Activated CD8-positive, alpha-beta T cell treated with anti-CD3 and anti-CD28 coated beads, Interleukin-2, amount 10 ng/mL, durations not matched to agents 7 days and 5 days (primary cell): ENCODE measurements around the gene TMEM165. TPM values are rescaled to one million over a fixed set of nuclear protein-coding genes. Genes with fewer than 3 reads are reported as not detected.

Experiments
- ATAC-seq: fragments of 150-1000 bp; cut with Tn5 transposase; one replicate; pipeline ENCODE4 v1.10.0; 2021; ENCODE audit warnings: moderate library complexity
- CTCF ChIA-PET: fragments of 350-600 bp; sonication (Branson Sonifier 250); formaldehyde crosslinking; loops from one replicate; lab custom pipeline; 2021; ENCODE audit warnings: antibody characterized with exemption; lab: Charles Lee
- POLR2A ChIA-PET: fragments of 350-600 bp; sonication (Branson Sonifier 250); formaldehyde crosslinking; loops from one replicate; lab custom pipeline; 2021; ENCODE audit warnings: antibody characterized with exemption; lab: Charles Lee
- DNase-seq: peaks from one replicate; pipeline ENCODE4 v3.0.0-alpha.2; 2020
- H3K27ac Mint-ChIP-seq: one replicate; pipeline ENCODE4 v1.8.0; 2021; ENCODE audit warnings: mild to moderate bottlenecking, mixed read lengths
- H3K27me3 Mint-ChIP-seq: one replicate; pipeline ENCODE4 v1.8.0; 2021; ENCODE audit warnings: low read depth, mixed read lengths
- H3K36me3 Mint-ChIP-seq: one replicate; pipeline ENCODE4 v1.8.0; 2021; ENCODE audit warnings: low read depth, mixed read lengths
- H3K4me1 Mint-ChIP-seq: one replicate; pipeline ENCODE4 v1.8.0; 2021; ENCODE audit warnings: low read depth, mixed read lengths
- H3K4me3 Mint-ChIP-seq: one replicate; pipeline ENCODE4 v1.8.0; 2021; ENCODE audit warnings: mild to moderate bottlenecking, mixed read lengths
- H3K9me3 Mint-ChIP-seq: one replicate; pipeline ENCODE4 v1.8.0; 2022; ENCODE audit warnings: mixed read lengths; ENCODE audit not compliant: insufficient read depth
- total RNA-seq, 2 experiments: library from RNA; stranded (reverse); gene quantifications; one replicate each; pipeline ENCODE4 v1.2.3, GENCODE V29; 2021

The TMEM165 gene
- total RNA-seq, 2 experiments from 2014 or later, result 66.2 to 68.7 TPM

DNA sequence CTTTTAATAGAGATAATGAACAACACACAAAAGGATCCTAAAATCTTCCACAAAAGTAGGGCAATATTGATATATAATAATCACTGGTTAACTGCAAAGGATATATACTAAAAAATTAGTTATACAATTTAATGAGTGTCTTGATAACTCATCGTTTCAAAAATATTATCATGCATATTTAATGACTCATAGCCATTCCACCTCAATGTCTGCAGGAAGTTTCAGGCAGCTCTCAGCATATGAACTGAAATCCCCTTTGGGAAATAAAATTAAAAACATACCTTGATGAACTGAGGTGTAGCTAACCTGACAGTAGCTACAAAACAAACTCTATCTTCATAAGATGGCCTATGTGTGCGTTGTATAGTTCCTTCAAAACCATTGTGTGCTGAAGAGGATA, 62.9 kb downstream of the TMEM165 start:
- Mint-ChIP-seq H3K27me3 (no peaks in the 10 kb centered on the region), H3K4me1 (no peaks in the 10 kb centered on the region), H3K36me3 (peaks cover 12% of the 10 kb centered on the region), H3K4me3 (no peak overlapping the region), H3K9me3 (no peaks in the 10 kb centered on the region), H3K27ac (no peak overlapping the region)
- ChIA-PET CTCF (interaction anchor here (1.1 kb wide), 1 partner anchor 10 kb away, joined by 3 read pairs; no protein-coding TSS in a partner anchor), POLR2A (no interaction called here)
- no peak for ATAC-seq
- no peak for DNase-seq

DNA sequence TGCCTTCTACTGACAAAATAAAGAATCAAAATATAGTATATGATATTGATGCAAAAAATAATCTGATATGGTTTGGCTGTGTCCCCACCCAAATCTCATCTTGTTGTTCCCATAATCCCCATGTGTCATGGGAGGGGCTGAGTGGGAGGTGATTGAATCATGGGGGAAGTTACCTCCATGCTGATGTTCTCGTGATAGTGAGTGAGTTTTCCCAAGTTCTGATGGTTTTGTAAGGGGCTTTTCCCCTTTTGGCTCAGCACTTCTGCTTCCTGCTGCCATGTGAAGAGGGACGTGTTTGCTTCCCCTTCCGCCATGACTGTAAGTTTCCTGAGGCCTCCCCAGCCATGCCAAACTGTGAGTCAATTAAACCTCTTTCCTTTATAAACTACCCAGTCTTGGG, 70.2 kb downstream of the TMEM165 start:
- Mint-ChIP-seq H3K9me3 (peaks cover 4% of the 10 kb centered on the region), H3K4me3 (no peak overlapping the region), H3K27ac (no peak overlapping the region), H3K36me3 (peaks cover 23% of the 10 kb centered on the region), H3K27me3 (no peaks in the 10 kb centered on the region), H3K4me1 (no peaks in the 10 kb centered on the region)
- CTCF ChIA-PET, result no interaction called here
- POLR2A ChIA-PET, result no interaction called here
- ATAC-seq (no peak), DNase-seq (no peak)

DNA sequence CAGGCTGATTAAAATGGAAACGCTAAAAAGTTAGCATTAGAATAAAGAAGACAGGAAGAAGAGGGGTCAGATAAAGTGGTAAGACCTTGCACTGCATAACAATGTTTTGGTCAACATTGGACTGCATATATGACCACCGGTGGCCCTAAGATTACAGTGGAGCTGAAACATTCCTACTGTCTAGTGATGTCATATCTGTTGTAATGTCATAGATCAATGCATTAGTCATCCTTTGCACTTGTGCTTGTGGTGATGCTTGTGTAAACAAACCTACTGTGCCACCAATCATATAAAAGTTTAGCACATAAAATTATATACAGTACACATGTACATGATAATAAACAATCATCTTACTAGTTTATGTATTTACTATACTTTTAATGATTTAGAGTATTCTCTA, 73.0 kb downstream of the TMEM165 start:
- CTCF ChIA-PET, result no interaction called here
- DNase-seq (no peak), ATAC-seq (no peak)
- Mint-ChIP-seq H3K27ac (no peak overlapping the region), H3K4me3 (no peak overlapping the region), H3K4me1 (peaks cover 1% of the 10 kb centered on the region), H3K36me3 (peaks cover 20% of the 10 kb centered on the region), H3K9me3 (peaks cover 4% of the 10 kb centered on the region), H3K27me3 (no peaks in the 10 kb centered on the region)
- POLR2A ChIA-PET, result no interaction called here

DNA sequence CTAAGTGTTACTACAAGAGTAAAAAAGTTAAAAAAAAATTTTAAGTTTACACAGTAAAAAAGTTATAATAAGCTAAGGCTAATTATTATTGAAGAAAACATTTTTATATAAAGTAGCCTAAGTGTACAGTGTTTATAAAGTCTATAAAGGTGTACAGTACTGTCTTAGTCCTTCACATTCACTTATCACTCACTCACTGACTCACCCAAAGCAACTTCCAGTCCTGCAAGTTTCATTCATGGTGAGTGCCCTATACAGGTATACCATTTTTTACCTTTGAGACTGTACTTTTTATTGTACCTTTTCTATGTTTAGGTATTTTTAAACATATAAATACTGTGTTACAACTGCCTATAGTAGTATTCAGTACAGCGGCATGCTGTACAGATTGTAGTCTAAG, 74.2 kb downstream of the TMEM165 start:
- peaks cover 11% of the 10 kb centered on the region for H3K4me1 Mint-ChIP-seq
- DNase-seq (no peak), ATAC-seq (no peak)
- peaks cover 7% of the 10 kb centered on the region for H3K9me3 Mint-ChIP-seq
- H3K27me3 Mint-ChIP-seq, result no peaks in the 10 kb centered on the region
- POLR2A ChIA-PET, result no interaction called here
- H3K36me3 Mint-ChIP-seq, result peaks cover 29% of the 10 kb centered on the region
- CTCF ChIA-PET, result interaction anchor here (1.1 kb wide), 1 partner anchor 91 kb away, joined by 3 read pairs; no protein-coding TSS in a partner anchor
- H3K4me3 Mint-ChIP-seq, result no peak overlapping the region
- H3K27ac Mint-ChIP-seq, result no peak overlapping the region

Other genes with a start within 250 kb of the TMEM165 start
- 1 to 10 TPM; 6.5 to 8.6 TPM for gene SRD5A3, start 49.7 kb upstream of the TMEM165 start, total RNA-seq
- 1 to 10 TPM; 7.1 to 9.3 TPM for gene CLOCK, start 151.0 kb downstream of the TMEM165 start, total RNA-seq
- gene PDCL2, start 196.3 kb downstream of the TMEM165 start, total RNA-seq, result not detected
- not detected for gene NMU, start 240.3 kb downstream of the TMEM165 start, total RNA-seq